Activated CD4-positive, alpha-beta T cell treated with anti-CD3 and anti-CD28 coated beads, Interleukin-2, amount 50 U/mL, for 1 hour (primary cell): ENCODE measurements around the gene SPDEF.

Source experiments
- DNase-seq: peaks from one replicate; pipeline ENCODE4 v3.0.0-alpha.2; 2020

SPDEF gene

DNA sequence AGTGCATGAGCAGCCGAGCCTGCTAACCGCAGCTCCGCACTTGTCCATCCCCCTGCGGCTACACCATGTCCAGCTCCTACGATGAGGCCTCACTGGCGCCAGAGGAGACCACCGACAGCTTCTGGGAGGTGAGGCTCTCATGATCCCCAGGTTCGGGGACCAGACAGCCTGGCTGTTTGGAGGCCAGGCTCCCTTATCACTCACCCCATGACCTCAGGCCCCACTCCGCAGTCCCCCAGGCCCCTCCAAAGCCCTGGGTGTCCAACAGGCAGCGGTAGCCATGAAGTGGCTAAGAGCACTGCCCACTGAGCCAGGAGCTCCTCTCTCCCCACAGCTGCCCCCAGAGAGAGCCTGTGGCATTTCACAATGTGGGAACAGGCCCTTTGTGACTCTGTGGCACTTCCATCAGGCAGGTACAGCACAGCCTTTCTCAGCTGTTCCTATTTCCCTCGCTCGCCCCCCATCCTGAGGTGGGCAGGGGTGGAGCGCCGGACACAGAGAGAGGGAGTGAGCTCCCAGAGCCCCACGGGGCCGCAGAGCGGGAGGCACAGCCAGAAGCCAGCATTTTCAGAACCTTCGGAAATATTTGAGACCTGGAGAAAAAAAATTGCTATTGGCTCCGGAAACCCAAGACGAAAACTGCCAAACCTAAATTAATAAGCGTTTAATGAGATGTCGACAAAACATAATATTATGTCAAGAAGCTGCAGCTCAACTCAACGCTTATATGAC, 29.7 kb downstream of the SPDEF start:
- no peak for DNase-seq

- DNase-seq: no peak
Measured at GRCh38 chr6:34525431-34526175, 30.5 kb downstream of the SPDEF start.

- DNase-seq: no peak
Measured at GRCh38 chr6:34524971-34525370, 31.2 kb downstream of the SPDEF start.

DNA sequence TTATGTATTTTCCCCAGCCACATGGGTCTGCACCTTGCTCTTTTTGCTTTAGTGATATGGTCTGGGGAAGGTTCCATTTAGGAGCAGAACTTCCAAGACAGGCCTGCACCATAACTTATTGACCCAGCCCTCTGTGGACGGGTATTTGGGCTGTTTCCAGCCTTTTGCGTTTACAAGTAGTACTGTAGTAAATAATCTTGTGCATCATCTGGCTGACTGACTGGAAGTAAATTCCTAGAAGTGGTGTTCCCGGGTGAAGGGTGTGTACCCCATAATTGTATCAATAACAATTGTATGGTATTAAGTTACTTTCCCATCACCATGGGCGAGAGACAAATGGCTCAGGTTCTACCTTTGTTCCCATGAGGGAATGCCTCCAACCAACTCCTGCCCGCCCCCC, 31.6 kb downstream of the SPDEF start:
- DNase-seq: no peak

DNA sequence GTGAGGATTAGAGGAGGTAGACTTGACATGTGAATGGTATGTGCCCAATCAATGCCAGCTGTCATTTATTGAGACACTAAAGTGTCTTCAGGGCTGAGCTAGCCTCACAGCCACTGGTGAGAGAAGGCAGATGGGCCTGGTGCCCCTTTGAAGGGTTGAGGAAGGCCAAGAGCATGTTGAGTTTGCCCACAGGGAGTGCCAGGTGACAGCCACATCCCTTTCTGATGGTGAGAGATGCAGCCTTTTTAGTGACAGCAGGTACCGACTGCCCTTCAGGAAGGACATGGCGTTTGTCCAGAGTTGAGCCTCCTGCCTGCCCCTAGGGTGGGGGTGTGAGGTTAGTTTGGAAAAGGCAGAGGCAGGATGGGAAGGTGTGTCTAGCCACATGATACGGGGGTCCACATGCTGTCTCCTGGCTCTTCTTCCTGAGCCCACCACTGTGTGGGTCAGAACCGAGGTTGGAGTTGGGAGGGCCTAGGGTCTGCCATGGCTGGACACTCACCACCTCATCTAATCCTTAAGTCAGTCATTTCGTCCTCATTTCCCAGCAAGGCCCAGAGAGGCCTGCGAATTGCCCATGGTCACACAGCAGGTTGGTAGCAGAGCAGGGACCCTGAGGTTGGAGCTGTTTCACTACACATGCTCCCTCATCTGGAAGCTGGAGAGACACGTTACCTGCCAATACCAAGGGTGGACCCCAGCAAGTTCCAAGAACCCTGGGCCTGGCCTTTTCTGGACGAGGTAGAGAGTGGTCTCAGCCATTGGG, 32.5 kb downstream of the SPDEF start:
- DNase-seq: no peak

- DNase-seq: no peak
Measured at GRCh38 chr6:34522761-34523160, 33.4 kb downstream of the SPDEF start.

- DNase-seq: no peak
Measured at GRCh38 chr6:34521463-34522285, 34.5 kb downstream of the SPDEF start.

GRCh38 chr6:34520645-34521462, 35.3 kb downstream of the SPDEF start:
- no peak for DNase-seq

DNA sequence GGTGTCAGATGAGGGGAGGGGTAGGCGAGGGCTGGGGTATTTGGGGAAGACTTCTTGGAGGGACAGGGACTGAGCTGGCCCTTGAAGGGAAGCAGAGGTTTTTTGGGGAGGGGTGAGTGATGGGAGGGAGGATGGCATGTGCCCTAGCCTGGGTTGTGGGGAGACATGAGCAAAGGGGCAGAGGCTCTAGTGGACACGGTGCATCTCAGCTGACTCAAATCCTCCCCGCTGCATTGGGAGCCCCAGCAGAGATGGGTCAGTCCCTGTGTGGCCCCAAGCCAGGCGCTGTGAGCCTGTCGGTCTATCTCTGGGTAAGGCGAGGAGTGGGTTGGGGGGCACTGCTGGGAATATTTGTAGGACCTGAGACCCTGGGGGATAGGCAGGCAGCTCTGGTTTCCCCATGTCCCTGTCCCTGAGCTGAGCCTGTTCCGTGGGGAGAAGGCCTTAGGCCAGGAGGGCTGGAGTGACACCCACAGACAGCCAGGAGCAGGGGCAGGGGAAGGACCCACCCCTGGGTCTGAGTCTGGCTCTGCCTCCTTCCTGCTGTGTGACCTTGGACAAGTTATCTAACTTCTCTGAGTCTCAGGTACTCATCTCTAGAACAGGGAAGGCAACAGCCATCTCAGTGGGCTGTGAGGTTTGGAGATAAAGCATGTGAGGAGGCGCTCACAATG, 36.0 kb downstream of the SPDEF start:
- no peak for DNase-seq

GRCh38 chr6:34518669-34519365, 37.3 kb downstream of the SPDEF start:
- no peak for DNase-seq

DNA sequence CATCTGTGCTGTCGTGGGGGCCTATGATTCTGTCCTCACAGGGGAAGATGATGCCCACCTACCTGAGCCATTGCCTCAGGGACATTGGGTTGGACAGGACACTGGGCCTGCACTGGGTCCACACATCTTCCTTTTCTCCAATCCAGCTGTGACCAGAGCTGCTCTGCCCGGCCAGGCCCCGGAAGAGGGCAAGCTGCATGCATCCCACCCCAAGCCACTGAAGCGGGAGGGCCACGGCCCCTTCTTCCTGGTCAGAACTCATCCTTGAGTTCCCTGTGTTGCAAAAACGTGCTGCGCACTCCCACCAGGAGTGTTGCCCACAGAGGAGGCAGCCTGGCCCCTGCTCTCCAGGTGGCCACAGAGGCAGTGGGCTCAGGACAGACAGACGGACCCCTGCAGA, 38.2 kb downstream of the SPDEF start:
- no peak for DNase-seq

DNA sequence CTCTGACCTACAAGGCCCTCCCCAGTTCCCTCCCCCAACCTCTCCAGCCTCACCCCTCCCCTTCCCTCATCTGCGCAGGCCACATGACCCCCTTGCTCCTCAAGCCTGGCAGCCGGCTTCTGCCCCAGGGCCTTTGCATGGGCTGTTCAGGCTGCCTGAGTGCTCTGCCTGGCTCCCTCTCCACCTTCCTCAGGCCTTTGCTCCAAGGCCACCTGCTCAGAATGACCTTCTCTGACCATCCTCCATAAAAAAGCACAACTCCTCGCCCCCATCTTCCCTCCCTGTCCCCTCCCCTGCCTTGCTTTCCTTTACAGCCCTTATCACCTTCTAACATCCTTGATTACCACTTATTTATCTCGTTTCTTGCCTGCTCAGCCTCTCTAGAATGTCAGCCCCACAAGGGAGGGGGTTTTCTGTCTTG, 38.7 kb downstream of the SPDEF start:
- DNase-seq: no peak

DNA sequence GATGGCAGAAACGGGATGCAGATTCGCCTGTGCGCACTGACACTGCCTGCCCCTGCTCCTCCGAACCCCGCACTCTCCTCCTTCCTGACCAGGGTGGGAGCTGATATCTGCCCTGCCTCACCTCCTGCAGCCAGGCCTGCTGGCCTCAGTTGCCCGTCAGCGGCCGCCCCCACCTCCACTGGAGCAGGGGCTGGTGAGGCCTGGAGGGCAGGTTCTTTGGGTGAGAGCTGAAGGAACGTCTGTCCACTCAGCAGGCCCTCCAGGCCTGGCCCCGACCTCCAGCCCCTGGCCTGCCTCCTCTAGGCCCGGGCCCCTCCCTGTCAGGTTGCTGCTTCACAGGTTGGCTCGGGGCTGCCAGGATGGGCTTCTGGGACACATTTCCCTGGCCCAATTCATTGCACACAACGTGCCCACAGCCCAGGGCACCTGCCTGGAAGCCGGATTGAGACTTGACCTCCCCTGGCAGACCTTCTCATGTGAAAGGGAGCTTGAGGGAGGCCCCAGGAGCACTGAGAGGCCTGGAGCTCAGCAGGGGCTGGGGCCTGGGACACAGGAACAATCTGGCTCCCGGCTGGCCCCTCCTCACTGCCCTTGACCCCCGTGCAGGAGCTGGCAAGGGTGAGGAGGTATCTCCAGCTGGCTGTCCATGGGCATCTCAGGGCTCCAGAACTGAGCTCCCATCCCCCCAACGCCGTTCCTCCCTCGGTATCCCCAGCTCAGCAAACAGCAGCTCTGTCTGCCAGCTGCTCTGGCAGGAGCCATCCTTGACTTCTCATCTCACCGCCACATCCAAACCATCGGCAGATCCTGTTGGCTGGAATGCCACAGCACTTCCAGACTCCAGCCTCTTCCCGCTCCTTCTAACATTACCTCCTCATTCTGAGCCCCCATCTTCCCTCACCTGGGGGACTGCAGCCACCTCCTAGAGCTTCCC, 39.5 kb downstream of the SPDEF start:
- DNase-seq: no peak

DNA sequence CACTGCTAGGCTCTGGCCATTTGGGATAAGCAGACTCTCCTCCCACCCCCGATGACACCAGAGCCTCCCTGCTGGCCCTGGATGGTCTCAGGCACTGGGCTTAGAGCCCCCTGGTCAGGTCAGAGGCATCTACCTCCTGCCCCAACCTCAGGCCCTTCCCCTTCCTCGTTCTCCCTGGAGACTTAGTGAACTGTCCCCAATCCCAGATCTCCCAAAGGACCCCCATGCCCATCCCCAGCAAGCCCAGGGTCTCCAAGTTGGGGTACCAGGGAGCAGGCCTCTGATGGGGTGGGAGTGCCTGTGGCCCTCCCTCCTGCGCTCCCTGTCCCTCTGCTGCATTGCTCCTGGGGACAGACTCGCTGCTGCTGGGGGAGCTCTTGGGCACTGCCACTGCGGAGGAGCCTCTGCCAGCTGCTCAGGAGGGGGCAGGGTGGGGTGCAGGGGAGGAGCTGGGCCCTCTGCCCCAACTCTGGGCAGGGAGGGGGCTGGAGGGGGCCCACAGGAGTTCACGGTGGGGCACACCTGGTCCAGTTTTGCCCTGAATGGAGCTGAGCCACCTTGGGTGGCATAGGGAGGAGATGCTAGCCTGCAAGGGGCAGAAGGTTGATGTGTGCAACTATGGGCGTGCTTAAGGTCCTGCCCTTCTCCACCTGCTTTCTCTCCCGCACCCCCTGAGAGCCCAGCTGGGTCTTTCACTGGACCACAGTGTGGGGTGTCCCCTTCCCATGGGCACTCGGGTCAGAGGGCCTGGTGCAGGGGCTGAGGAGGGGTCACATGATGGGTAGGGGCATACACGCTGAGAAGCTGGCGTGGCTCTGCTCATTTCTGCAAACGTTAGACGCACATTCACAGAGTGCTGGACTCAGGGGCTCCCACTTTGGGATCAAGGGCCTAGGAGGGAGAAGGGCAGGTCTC, 40.4 kb downstream of the SPDEF start:
- DNase-seq: no peak

- DNase-seq: no peak
Measured at GRCh38 chr6:34514593-34515472, 41.3 kb downstream of the SPDEF start.

DNA sequence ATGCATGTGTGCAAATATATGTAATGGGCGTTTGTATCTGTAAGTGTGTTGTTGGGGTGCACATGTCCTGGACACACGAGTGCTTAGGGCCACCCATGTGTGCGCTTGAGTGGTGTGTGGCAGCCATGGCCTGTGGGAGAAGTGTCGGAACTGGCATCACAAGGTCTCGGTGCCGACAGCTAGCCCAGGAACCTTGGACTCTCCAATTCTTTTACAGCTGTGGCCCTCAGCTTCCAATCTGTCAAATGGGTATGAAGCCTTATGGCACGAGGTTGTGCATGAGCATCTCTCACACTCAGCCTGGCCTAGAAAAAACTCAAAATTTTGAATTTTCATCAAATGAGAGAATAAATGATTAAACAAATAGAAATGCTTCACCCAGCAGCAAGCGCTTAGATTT, 42.0 kb downstream of the SPDEF start:
- DNase-seq: no peak

GRCh38 chr6:34513646-34514045, 42.5 kb downstream of the SPDEF start:
- DNase-seq: no peak
